ENCODE data around the gene FCHO1.

The FCHO1 gene

DNA sequence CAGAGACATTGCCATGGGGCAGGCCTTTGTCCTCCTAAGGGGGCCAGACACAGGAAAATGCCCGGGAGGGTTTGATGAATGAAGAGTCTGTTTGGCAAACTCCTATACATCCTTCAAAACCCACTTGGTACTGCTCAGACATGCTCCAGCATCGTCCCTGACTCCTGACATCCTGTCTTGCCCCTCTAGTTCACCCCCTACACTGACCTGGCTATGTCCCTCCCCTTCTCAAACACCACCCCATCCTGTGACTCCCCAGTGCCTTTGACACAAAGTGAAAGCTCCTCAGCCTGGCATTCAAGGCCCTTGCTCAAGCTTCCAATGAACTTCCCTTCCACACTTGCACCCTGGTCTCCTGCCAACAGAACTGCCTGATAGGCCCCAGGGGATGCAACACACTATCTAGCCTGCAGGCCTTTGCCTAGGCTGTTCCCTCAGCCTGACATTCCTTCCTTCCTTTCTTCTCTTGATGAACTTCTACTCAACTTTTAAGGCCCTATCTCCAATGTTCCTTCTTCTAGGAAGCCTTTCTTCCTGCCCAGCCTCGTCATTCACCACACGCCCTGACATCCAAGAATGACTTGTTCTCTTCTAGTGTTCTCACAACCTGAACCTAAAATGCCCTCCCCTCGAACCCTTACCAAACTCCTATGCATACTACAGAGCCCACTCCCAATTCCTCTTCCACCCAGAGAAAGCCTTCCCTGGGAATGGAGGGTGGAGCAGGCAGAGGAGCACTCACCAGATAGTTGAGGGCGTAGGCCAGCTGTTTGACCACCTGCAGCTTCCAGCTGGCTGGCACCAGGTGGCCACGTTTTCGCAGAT, 84.1 kb downstream of the FCHO1 start:
- H3K36me3 ChIP-seq (ENCODE audit: insufficient read depth, low read length): 0 out of 2 replicates have a peak, but pooled peaks cover 3% of the 10 kb centered on the region
- ATAC-seq (ENCODE audit: insufficient read depth, low read depth) (no peak), DNase-seq (no peak)

DNA sequence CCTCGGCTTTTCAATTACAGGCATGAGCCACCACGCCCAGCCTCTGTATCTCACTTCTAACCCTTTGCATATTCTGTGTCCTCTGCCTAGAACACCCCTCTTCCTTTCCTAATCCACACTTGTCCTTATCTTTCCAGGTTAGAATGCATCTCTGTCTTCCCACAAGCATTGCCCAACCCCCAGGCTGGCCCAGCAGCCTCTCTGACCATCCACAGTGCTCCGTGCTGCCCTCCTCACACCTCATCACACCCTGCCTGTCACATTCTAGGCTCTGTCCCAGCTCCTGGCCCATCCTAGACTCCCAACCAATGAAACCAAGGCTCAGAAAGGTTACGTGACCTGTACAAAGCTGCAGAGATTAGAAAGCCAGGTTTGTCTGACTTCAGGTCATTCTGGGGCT, 85.3 kb downstream of the FCHO1 start:
- Histone ChIP-seq H3K9me3 (ENCODE audit: insufficient read depth, low read length, severe bottlenecking) (no peaks in the 10 kb centered on the region), H3K9ac (ENCODE audit: low read depth, low read length) (no peak overlapping the region), H3K27me3 (ENCODE audit: insufficient read depth, low read length, poor library complexity) (no peaks in the 10 kb centered on the region), H3K4me1 (ENCODE audit: insufficient read depth, low read length) (no peaks in the 10 kb centered on the region), H3K4me2 (ENCODE audit: insufficient read depth, low read length) (no peak overlapping the region), H4K20me1 (ENCODE audit: insufficient read depth, low read length) (no peaks in the 10 kb centered on the region), H3K4me3 (ENCODE audit: low read depth in 1 of 2, low read length in 2 of 2) (no peak overlapping the region), H2AFZ (ENCODE audit: low read depth, low read length) (no peak overlapping the region), H3K27ac (ENCODE audit: low read length) (no peak overlapping the region), H3K79me2 (ENCODE audit: insufficient read depth, low read length) (no peaks in the 10 kb centered on the region), H3K36me3 (ENCODE audit: insufficient read depth, low read length) (0 out of 2 replicates have a peak, but pooled peaks cover 2% of the 10 kb centered on the region)
- TF ChIP-seq, protein P1, sequence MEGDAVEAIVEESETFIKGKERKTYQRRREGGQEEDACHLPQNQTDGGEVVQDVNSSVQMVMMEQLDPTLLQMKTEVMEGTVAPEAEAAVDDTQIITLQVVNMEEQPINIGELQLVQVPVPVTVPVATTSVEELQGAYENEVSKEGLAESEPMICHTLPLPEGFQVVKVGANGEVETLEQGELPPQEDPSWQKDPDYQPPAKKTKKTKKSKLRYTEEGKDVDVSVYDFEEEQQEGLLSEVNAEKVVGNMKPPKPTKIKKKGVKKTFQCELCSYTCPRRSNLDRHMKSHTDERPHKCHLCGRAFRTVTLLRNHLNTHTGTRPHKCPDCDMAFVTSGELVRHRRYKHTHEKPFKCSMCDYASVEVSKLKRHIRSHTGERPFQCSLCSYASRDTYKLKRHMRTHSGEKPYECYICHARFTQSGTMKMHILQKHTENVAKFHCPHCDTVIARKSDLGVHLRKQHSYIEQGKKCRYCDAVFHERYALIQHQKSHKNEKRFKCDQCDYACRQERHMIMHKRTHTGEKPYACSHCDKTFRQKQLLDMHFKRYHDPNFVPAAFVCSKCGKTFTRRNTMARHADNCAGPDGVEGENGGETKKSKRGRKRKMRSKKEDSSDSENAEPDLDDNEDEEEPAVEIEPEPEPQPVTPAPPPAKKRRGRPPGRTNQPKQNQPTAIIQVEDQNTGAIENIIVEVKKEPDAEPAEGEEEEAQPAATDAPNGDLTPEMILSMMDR (IDR thresholded peaks at IDR 0.05; ENCODE audit: borderline replicate concordance, extremely low read depth, low read length, poor library complexity, severe bottlenecking): no peak
- TF ChIP-seq EZH2 (IDR thresholded peaks at IDR 0.05; ENCODE audit: borderline replicate concordance, low read depth, low read length, severe bottlenecking): no peak
- ATAC-seq (ENCODE audit: insufficient read depth, low read depth) (no peak), DNase-seq (no peak)

More for the DNA sequence above, 84.1 kb downstream of the FCHO1 start:
- TF ChIP-seq, protein P1 (IDR thresholded peaks at IDR 0.05; ENCODE audit: borderline replicate concordance, extremely low read depth, low read length, poor library complexity, severe bottlenecking): no peak
- no peak for TF ChIP-seq EZH2 (IDR thresholded peaks at IDR 0.05; ENCODE audit: borderline replicate concordance, low read depth, low read length, severe bottlenecking)
- Histone ChIP-seq H3K9me3 (ENCODE audit: insufficient read depth, low read length, severe bottlenecking) (no peaks in the 10 kb centered on the region), H3K4me3 (ENCODE audit: low read depth in 1 of 2, low read length in 2 of 2) (no peak overlapping the region), H3K27ac (ENCODE audit: low read length) (no peak overlapping the region), H3K4me2 (ENCODE audit: insufficient read depth, low read length) (no peak overlapping the region), H3K79me2 (ENCODE audit: insufficient read depth, low read length) (no peaks in the 10 kb centered on the region), H3K4me1 (ENCODE audit: insufficient read depth, low read length) (no peaks in the 10 kb centered on the region), H3K9ac (ENCODE audit: low read depth, low read length) (no peak overlapping the region), H3K27me3 (ENCODE audit: insufficient read depth, low read length, poor library complexity) (no peaks in the 10 kb centered on the region), H2AFZ (ENCODE audit: low read depth, low read length) (no peak overlapping the region), H4K20me1 (ENCODE audit: insufficient read depth, low read length) (no peaks in the 10 kb centered on the region)

- no peak for TF ChIP-seq EZH2 (IDR thresholded peaks at IDR 0.05; ENCODE audit: borderline replicate concordance, low read depth, low read length, severe bottlenecking)
- TF ChIP-seq, protein P1 (IDR thresholded peaks at IDR 0.05; ENCODE audit: borderline replicate concordance, extremely low read depth, low read length, poor library complexity, severe bottlenecking): no peak
- H3K79me2 ChIP-seq (ENCODE audit: insufficient read depth, low read length): no peaks in the 10 kb centered on the region
- no peak for ATAC-seq (ENCODE audit: insufficient read depth, low read depth)
These were observed 86.7 kb downstream of the FCHO1 start for GRCh38 chr19:17837972-17838371.

More at GRCh38 chr19:17837972-17838371, 86.7 kb downstream of the FCHO1 start:
- no peaks in the 10 kb centered on the region for H4K20me1 ChIP-seq (ENCODE audit: insufficient read depth, low read length)
- H3K27ac ChIP-seq (ENCODE audit: low read length): no peak overlapping the region
- no peaks in the 10 kb centered on the region for H3K9me3 ChIP-seq (ENCODE audit: insufficient read depth, low read length, severe bottlenecking)
- DNase-seq: no peak
- no peak overlapping the region for H3K4me3 ChIP-seq (ENCODE audit: low read depth in 1 of 2, low read length in 2 of 2)
- 0 out of 2 replicates have a peak, but pooled peaks cover 6% of the 10 kb centered on the region for H3K36me3 ChIP-seq (ENCODE audit: insufficient read depth, low read length)
- no peaks in the 10 kb centered on the region for H3K27me3 ChIP-seq (ENCODE audit: insufficient read depth, low read length, poor library complexity)
- H2AFZ ChIP-seq (ENCODE audit: low read depth, low read length): no peak overlapping the region
- no peaks in the 10 kb centered on the region for H3K4me1 ChIP-seq (ENCODE audit: insufficient read depth, low read length)
- no peak overlapping the region for H3K4me2 ChIP-seq (ENCODE audit: insufficient read depth, low read length)
- no peak overlapping the region for H3K9ac ChIP-seq (ENCODE audit: low read depth, low read length)
